GM21515 (cell line): ENCODE results near the gene BRINP2.

ENCODE experiments used
- ATAC-seq: cut with Tn5 transposase; IDR thresholded peaks from one replicate; pipeline ENCODE4 v1.9.1; 2021; ENCODE audit not compliant: unreplicated experiment

The BRINP2 gene

GRCh38 chr1:177165069-177165439 lies 5.7 kb upstream of the BRINP2 start:
- no peak for ATAC-seq

- no peak for ATAC-seq
Observed at GRCh38 chr1:177171536-177172123, 872 bp downstream of the BRINP2 start.

GRCh38 chr1:177172272-177172671 lies 1.5 kb downstream of the BRINP2 start:
- no peak for ATAC-seq

GRCh38 chr1:177172866-177173265 lies 2.1 kb downstream of the BRINP2 start:
- ATAC-seq = no peak

DNA sequence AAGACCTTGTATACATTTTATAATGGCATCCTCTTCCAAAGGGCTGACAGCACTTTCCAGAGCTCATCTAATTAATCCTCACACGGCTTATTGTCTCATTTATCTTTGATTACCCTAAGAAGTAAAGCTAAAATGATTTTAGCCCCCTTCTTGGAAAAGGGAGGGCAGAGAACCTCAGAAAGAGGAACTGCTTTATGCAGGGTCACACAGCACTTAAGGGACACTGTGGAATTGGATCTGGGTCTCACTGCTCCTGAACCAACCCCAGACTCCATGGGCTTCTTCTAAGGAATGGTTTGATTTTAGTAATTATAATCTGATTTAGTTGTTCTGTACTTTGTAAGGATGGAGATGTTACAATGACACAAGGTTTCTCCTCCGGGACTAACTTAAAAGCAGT lies 3.2 kb downstream of the BRINP2 start:
- ATAC-seq = no peak

DNA sequence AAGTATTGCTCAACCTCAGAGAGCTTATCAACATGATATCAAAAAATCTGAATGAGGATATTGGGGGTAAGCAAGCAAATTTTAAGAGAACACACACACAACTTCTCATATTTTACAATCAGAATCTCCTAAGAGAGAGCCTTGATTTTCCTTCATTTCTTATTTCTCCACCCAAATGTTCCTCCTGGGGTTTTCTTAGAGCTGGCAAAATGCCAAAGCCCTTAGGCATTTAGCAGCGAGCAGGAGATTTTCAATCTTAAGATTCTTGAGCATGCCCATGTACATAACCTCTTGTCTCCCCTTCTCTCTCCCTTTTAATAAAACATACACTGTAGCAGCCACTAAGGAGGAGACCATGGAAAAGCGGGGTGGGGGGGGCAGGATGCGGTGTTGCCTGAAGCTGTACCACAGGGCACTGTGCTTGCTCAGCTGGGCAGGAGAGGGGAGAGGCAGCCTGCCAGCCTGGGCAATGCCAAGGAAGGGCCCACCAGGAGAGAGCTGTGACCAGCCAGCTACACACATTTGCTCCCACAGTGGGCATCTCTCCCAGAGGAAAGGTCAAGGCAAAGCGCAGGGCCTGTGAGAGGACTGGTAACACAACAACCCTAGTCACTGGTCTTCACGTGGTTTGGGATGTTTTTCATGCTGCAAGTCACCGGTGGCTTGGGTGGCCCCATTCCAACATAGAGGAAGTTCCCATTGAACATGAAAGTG lies 4.3 kb downstream of the BRINP2 start:
- no peak for ATAC-seq

- ATAC-seq = no peak
Observed at GRCh38 chr1:177181280-177181630, 10.5 kb downstream of the BRINP2 start.

GRCh38 chr1:177181631-177182291 lies 11.0 kb downstream of the BRINP2 start:
- ATAC-seq = peak; percentile 95

- ATAC-seq = no peak
Observed at GRCh38 chr1:177183836-177184235, 13.1 kb downstream of the BRINP2 start.

DNA sequence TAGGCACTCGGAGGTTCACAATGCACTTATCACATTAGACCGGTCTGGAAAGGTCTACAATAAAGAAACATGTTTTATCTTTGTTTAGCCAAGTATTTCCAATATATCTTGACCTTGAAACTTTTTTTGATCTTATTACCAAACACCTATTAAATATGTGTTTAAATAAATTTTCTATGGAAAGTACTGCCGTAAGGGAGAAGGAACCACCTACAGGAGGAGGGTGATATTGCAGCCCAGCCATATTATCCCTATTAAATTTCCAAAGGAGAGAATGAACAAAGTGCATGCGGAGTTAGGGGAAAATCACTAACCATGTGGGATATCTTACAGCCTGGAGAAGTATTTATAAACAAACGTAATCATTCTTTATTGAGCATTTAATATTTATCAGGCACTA lies 14.5 kb downstream of the BRINP2 start:
- ATAC-seq = no peak

- ATAC-seq = no peak
Observed at GRCh38 chr1:177186639-177187038, 15.9 kb downstream of the BRINP2 start.

GRCh38 chr1:177190308-177190970 lies 19.7 kb downstream of the BRINP2 start:
- no peak for ATAC-seq

GRCh38 chr1:177198243-177198642 lies 27.5 kb downstream of the BRINP2 start:
- no peak for ATAC-seq

DNA sequence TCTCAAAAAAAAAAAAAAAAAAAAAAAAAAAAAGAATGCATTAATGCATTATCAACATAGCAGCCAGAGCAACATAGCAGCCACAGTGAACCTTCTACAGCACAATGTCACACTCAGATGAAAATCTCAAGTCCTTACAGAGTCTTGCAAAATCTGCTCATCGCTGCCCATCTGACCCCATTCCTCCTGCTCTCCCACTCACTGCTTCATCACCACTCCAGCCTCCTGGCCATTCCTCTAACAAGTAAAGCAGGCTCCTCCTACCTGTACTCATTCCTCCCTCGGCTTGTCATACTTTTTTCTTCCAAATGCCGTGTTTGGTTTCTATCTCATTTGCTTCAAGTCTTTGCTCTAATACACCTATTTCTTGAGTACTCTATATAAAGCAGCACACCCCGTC lies 29.5 kb downstream of the BRINP2 start:
- ATAC-seq = no peak

DNA sequence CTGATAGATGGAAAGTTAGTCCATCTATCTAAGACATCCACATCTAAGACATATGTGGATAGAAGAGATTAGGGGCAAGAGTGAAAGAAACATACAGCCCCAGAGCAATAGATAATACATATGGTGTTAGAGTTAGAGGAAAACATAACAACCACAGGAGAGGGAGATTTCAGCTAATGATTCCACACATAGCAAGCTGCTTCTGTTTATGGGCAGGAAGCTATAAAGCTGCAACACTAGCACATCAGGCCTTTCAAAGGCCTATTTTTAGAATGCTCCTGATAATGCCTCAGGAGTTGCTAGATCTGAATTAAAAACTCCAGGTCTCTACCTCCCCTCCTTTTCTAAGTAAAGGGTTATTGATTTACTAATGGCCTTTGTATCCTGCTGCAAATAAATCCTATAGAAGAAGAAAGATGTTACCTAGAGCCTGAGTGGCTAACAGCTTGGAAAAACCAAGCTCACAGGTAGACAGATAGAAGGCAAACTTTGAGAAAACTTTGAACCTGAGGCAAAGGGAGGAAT lies 36.1 kb downstream of the BRINP2 start:
- ATAC-seq = no peak

DNA sequence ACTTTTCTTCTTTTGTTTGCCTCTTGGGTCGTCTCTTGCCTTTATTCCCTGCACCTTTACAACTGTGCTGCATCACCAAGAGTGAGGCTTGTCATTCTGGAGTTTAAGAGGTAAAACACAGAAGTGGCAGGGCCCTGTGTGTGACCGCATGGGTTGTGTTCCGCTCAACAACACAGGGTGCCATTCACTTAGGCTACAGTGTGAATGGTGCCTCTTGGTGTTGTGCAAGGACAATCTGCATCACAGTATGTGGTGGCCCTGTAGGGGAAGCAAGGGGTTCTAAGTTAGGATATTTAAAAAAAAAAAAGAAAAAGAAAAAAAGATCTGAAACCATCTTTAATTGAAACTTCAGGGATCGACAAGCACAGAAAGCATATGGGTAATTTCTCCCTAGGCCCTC lies 38.2 kb downstream of the BRINP2 start:
- no peak for ATAC-seq

- no peak for ATAC-seq
Observed at GRCh38 chr1:177209357-177209756, 38.6 kb downstream of the BRINP2 start.

DNA sequence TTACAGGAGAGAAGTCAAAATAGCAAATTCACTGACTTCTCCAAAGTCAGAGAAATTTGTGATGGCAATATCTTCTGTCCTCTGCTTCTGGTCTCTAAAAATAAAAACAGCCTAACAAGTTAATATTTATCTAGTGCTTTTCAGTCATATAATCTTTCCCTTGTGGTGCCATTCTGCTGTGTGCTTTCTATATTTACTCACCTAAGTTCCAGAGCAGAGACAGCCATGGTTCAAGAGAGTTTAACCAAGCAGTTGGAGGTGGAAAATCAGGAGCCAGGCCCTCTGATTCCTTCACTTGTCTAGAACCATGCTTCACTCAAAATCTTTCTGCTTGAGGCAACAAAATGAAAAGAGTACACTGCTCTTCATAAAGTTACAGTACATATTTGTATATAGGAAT lies 39.3 kb downstream of the BRINP2 start:
- ATAC-seq = no peak

GRCh38 chr1:177211231-177211630 lies 40.5 kb downstream of the BRINP2 start:
- no peak for ATAC-seq

DNA sequence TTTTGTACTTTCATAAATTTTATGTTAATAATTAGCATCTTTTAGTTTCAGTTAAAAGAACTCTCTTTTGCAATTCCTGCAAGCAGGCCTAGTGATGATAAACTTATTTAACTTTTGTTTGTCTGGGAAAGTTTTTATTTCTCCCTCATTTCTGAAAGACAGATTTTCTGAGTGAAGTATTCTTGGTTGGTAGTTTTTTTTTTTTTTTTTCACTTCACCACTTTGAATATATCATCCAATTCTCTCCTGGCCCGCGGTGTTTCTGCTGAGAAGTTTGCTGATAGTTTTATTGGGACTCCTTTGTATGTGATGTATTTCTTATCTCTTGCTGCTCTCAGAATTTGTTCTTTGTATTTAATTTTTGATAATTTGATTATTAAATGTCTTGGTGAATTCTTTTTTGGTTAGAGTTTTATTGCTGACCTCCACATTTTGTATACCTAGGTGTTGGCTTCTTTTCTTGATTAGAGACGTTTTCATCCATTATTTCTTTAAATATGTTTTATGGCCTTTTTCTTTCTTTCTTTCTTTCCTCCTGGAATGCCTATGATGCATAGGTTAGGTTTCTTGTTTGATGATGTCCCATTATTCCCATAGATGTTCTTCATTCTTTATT lies 45.9 kb downstream of the BRINP2 start:
- no peak for ATAC-seq
